ENCODE results near the gene MMP14.

Gene MMP14

GRCh38 chr14:22884076-22884737 lies 47.8 kb downstream of the MMP14 start:
- DNase-seq (ENCODE audit: low read depth in 2 of 2) = no peak

- no peak for DNase-seq (ENCODE audit: low read depth in 2 of 2)
These were observed 48.5 kb downstream of the MMP14 start for GRCh38 chr14:22884738-22885523.

- no peak for DNase-seq (ENCODE audit: low read depth in 2 of 2)
These were observed 49.6 kb downstream of the MMP14 start for GRCh38 chr14:22885975-22886374.

GRCh38 chr14:22886500-22887259 lies 50.3 kb downstream of the MMP14 start:
- peak; percentile 54 to 63 for DNase-seq (ENCODE audit: low read depth in 2 of 2)

GRCh38 chr14:22887260-22887989 lies 51.0 kb downstream of the MMP14 start:
- no peak for DNase-seq (ENCODE audit: low read depth in 2 of 2)

- DNase-seq (ENCODE audit: low read depth in 2 of 2) = peak; percentile 55 to 62
These were observed 51.6 kb downstream of the MMP14 start for GRCh38 chr14:22887990-22888378.

- no peak for DNase-seq (ENCODE audit: low read depth in 2 of 2)
These were observed 52.3 kb downstream of the MMP14 start for GRCh38 chr14:22888662-22889061.

- no peak for DNase-seq (ENCODE audit: low read depth in 2 of 2)
These were observed 54.0 kb downstream of the MMP14 start for GRCh38 chr14:22890416-22890815.

- DNase-seq (ENCODE audit: low read depth in 2 of 2) = no peak
These were observed 56.1 kb downstream of the MMP14 start for GRCh38 chr14:22892488-22892887.

- no peak for DNase-seq (ENCODE audit: low read depth in 2 of 2)
These were observed 57.3 kb downstream of the MMP14 start for GRCh38 chr14:22893706-22894105.

GRCh38 chr14:22895402-22895801 lies 59.0 kb downstream of the MMP14 start:
- no peak for DNase-seq (ENCODE audit: low read depth in 2 of 2)

GRCh38 chr14:22896356-22896755 lies 60.0 kb downstream of the MMP14 start:
- DNase-seq (ENCODE audit: low read depth in 2 of 2) = no peak

GRCh38 chr14:22896760-22897159 lies 60.4 kb downstream of the MMP14 start:
- no peak for DNase-seq (ENCODE audit: low read depth in 2 of 2)

- no peak for DNase-seq (ENCODE audit: low read depth in 2 of 2)
These were observed 61.0 kb downstream of the MMP14 start for GRCh38 chr14:22897357-22897756.

Measured in stimulated activated CD4-positive, alpha-beta T cell treated with anti-CD3 and anti-CD28 coated beads, Interleukin-1b, Interleukin-23, amount 100 ng/mL, for 4 hours (primary cell).